Measurements from ENCODE around the gene SULT2B1.
A peak's percentile ranks its signal among the peaks of the same experiment; 100 is the strongest.

Gene SULT2B1

GRCh38 chr19:48600679-48601417, 48.9 kb downstream of the SULT2B1 start:
- no peak for DNase-seq (ENCODE audit: low spot score)

GRCh38 chr19:48603001-48603400, 51.0 kb downstream of the SULT2B1 start:
- DNase-seq (ENCODE audit: low spot score): no peak

GRCh38 chr19:48603449-48603848, 51.5 kb downstream of the SULT2B1 start:
- no peak for DNase-seq (ENCODE audit: low spot score)

- DNase-seq (ENCODE audit: low spot score): no peak
Measured at GRCh38 chr19:48603850-48604249, 51.9 kb downstream of the SULT2B1 start.

- no peak for DNase-seq (ENCODE audit: low spot score)
Measured at GRCh38 chr19:48606463-48607358, 54.7 kb downstream of the SULT2B1 start, which contains the start of gene SPACA4. TSS of gene SPACA4 (plus strand) at chr19:48606742. CDS start at chr19:48606979, 237 bp downstream.

GRCh38 chr19:48607359-48607755, 55.4 kb downstream of the SULT2B1 start:
- no peak for DNase-seq (ENCODE audit: low spot score)

- peak; percentile 62 for DNase-seq (ENCODE audit: low spot score)
Measured at GRCh38 chr19:48608798-48609263, 56.9 kb downstream of the SULT2B1 start.

GRCh38 chr19:48609571-48610108, 57.7 kb downstream of the SULT2B1 start:
- no peak for DNase-seq (ENCODE audit: low spot score)

GRCh38 chr19:48611872-48612271, 59.9 kb downstream of the SULT2B1 start:
- no peak for DNase-seq (ENCODE audit: low spot score)

- DNase-seq (ENCODE audit: low spot score): no peak
Measured at GRCh38 chr19:48613024-48613851, 61.3 kb downstream of the SULT2B1 start.

- no peak for DNase-seq (ENCODE audit: low spot score)
Measured at GRCh38 chr19:48613852-48614435, 62.0 kb downstream of the SULT2B1 start.

GRCh38 chr19:48614436-48615230, 62.7 kb downstream of the SULT2B1 start, which contains the start of gene FAM83E:
TSS of gene FAM83E (minus strand) at chr19:48615076. CDS start at chr19:48613372, 1,704 bp downstream.
- no peak for DNase-seq (ENCODE audit: low spot score)

GRCh38 chr19:48615231-48616040, 63.5 kb downstream of the SULT2B1 start:
- no peak for DNase-seq (ENCODE audit: low spot score)

GRCh38 chr19:48616041-48616436, 64.1 kb downstream of the SULT2B1 start:
- no peak for DNase-seq (ENCODE audit: low spot score)

GRCh38 chr19:48616491-48617056, 64.6 kb downstream of the SULT2B1 start:
- no peak for DNase-seq (ENCODE audit: low spot score)

- DNase-seq (ENCODE audit: low spot score): no peak
Measured at GRCh38 chr19:48617146-48617937, 65.4 kb downstream of the SULT2B1 start.

- DNase-seq (ENCODE audit: low spot score): no peak
Measured at GRCh38 chr19:48618278-48618915, 66.4 kb downstream of the SULT2B1 start.
